HG02798 (cell line): ENCODE measurements around the gene ZNF423.

Source experiments
- ATAC-seq: cut with Tn5 transposase; IDR thresholded peaks from one replicate; pipeline ENCODE4 v1.9.1; 2021; ENCODE audit warnings: mild to moderate bottlenecking; ENCODE audit not compliant: unreplicated experiment, poor library complexity

ZNF423 gene

DNA sequence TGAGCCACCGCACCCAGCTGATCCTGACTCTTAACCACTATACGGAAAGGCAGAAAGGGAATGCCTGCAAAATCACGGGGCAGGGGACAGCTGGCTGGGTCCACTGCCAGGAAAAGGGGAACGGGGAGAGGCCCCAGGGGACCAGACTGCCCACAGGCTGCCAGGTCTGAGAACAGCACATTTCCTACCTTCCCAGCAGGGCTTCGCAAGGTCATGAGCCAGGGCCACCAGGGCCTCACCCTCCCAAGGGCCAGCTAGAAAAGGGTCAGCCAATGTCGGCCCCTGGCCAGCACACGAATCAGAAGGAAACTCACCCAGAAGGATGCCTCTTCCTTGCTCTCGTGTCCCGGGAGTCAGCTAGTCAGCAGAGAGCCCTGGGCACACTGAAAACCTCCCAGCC is 118.4 kb downstream of the ZNF423 start:
- ATAC-seq, result no peak

DNA sequence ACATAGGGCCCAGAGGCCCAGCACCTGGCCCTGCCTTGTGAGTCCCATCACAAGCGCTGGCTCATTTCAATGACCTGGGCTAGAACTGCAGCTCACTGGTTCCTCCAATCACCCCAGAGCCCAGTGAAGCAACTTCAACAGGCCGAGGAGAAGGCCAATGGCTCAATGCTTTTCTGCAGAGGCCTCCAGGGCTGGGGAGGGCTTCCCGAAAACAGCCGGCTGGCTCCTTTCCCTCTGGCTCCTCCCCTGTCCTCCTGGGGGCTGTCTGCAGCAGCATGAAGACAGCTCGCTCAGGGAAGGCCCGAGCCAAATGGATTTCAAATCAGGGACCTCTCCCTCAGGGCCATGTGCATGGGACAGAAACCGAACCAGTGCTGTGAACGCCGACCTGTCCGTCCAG is 121.6 kb downstream of the ZNF423 start:
- ATAC-seq, result no peak

DNA sequence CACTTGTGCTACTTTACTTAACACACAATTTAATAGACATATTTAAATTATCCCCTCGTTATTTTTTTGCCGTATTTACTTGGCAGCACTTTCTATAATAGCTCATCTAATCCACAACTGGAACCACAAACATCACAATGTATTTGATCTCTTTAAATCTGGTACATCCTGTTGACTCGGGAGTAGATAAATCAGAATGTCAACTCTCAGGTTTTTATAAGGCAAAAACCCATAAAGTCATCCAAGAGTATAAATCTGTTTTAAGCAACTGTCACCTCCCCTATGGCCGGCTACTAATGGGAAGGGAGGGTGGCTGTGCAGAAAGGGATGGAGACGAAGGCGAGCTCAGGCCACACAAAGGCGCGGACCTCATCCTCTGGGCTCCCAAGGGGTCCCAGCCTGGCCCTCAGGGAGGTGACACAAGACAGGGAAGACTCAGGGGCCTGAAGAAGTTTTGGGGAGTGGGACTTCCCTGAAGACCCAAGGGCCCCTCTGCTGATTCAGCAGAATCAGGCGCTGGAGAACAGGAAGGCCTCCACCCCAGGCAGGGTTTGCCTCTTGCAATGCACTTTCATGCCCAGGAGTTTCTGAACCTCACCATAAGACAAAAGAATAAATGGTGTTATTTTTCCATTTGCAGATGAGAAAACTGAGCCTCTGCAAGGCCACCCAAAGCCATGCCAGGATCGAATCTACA is 122.5 kb downstream of the ZNF423 start:
- ATAC-seq, result no peak

DNA sequence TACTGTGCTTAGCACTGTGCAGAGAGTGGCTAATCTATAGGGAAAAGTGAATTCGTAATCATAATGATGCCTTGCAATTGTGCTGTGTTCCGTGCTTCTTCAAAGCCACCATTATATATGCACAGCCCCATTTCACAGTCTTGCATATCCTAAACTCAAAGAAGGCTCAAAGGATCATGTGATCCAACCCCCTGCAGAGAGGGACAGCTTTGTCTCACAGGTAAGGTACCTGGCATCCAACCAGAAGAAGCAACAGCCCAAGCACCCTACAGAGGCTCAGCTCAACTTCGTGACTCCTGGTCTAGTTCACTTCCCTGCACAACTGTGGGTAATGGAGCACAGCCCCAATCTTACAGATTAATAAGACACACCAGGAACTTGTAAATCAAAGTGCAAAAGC is 124.0 kb downstream of the ZNF423 start:
- no peak for ATAC-seq

DNA sequence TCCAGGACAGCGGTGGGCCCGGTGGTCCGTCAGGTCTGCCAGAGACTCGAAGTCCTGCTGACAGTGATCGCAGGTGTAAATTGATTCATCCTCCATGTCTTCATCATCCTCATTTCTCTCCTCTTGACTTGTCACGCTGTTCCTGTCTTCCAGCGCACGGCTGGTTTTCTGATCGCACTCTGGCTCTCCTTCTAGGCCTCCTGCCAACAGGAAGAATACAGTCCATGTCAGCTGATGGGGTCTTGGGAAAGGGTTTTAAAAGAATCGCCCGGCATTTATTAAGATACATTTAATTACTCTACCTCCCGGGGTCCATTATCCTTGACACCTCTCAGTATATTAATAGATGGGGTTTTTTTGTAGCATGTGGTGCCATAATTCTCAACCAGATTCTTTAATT is 125.1 kb downstream of the ZNF423 start:
- ATAC-seq, result no peak

DNA sequence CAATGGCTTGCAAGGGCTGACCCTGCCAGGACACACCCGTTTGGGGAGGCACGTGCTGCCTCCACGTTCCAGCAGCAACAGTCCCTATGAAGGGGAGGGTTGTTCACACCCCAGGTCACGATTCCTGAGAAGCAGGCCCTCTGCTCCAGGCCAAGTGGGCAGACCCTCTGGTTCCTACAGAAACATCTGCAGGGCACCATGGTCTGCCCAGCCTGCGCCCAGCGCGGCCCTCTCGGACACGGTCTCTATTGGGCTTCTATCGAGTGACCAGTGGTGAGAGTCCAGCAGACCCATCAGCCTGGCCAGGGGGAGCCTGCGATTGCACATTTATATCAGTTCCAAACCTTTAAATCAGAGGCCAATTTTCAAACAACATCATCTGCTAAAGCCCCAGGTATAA is 128.3 kb downstream of the ZNF423 start:
- ATAC-seq, result no peak

DNA sequence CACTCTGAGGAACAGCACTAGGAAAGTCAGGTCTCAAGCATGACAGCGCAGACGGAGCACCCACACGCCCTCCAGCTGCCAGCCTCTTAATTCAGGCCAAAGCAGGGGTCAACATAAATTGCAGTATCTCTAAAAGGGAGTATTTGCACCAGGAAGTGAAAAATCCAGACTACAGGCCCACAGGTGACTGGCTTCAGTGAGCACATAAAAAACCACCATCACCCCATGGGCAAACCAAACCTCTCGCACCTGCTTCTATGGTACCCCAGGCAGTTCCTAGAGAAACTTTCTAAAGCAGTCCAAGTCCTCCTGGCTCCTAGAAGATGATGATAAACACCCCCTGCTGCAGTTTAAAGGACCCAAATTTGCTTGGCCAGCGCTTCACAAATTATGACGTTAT is 129.8 kb downstream of the ZNF423 start:
- ATAC-seq, result no peak

DNA sequence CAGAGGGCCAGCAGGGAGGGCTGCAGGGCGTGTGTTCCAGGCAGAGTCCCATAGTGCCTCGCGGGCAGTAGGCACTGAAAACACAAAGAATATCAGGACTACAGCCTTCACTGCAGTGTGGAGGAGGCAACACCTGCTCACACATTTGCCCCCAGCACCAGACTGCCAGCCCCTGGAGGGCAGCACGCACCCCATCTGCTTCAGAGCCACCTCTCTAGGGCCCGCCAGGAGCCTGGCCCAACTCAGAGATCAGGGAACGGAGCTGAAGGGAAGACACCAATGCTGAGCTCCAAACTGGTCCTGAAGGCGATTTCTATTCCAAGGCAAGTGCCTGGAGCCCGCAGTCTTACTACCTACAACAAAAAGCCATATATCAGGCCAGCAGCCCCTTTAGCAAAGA is 130.3 kb downstream of the ZNF423 start:
- no peak for ATAC-seq

DNA sequence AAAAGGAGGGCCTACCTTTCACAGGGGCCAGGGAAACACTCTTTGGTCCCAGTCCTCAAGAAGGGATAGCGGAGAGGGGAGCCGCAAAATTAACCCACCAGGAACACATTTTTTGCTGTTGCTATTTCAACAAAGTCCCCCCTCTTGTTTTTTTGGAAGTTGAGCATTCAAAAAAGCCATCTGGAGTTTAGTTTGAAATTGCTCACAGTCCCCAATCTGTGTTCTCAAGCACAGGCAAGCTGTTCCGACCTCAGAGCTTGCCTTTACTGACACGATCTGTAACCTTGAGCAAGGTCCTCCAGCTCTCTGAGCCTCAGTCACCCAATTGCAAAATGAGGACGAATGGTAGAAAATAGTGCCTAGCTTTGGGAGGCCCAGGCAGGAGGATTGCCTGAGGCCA is 131.1 kb downstream of the ZNF423 start:
- ATAC-seq, result no peak

DNA sequence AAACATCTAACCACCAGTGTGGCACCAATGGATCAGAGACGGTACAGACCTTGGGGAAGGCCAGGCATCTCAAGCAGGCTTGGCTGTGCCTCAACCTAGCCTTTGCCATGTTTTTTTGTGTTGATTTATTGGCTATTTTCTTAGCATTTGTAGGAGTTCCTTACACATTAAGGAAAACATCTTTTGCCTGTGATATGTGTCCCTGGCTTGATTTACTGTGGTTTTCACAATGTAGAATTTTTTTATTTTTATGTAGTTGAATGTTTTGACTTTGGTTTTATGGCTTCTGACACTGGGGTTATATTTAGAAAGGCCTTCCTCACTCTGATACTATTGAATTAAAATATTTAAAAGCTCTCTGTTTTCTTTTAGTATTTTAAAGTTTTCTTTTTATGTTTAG is 132.6 kb downstream of the ZNF423 start:
- ATAC-seq, result no peak

DNA sequence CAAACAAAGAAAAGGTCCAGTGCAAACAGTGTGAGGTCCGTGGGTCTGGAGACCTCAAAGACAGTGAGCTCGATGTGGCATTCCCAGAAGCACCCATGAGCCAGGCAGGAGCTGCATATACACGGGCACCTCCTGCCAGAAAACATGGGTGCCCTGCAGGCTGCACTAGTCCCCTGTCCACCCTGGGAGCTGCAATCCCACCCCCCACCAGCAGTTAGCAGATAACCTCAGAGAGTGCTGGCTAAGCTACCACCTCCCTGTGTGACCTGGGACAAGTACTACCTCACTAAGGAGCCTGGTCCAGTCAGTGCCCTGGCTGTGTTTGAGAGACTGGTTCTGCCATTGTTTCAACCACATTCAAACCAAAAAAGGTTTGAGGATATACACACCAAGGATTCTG is 135.7 kb downstream of the ZNF423 start:
- no peak for ATAC-seq

DNA sequence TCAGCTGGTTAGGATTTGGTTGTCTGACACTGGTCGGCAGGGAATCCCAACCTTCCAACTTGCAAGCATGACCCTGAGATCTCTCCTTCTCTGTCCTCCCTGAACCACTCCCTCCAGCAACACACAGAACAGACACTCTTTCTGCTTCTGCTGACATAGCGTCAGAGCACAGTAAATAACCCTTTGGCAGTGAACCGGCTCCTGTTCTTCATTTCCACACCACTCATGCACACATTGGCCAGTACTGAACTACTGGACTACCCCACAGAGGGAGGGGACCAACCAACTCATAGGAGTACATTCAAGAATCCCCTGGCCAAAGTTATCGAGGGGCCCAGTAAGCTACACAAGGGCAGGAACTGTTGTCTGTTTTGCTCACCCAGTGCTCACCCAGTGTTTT is 138.2 kb downstream of the ZNF423 start:
- ATAC-seq, result no peak

DNA sequence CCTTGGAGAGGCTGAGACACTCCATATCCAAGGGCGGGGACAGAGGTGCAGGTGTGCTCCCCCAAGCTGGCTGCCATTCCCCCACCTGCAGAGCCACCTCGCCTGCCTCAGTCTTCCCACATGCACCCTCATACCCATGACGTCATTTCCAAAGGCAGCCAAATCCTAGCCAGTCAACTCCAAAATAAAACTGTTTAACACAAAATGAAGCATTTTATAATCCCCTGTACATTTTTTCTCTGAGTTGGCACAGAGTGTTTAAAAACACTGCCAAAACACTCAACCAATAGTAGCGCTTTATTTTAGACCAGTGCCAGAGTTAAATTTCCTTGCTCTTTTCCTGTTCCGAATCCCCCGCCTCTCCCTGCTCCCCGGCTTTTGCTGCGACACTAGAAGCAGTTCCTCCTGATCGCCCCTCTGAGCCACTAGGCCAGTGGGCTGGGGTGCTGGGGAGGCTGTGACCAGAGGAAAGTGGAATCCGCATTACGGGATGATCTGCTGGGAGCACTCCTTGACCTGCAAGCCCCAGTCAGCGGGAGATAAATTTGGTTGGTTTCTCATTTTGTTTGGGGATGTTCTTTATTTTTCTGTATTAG is 139.5 kb downstream of the ZNF423 start:
- no peak for ATAC-seq

DNA sequence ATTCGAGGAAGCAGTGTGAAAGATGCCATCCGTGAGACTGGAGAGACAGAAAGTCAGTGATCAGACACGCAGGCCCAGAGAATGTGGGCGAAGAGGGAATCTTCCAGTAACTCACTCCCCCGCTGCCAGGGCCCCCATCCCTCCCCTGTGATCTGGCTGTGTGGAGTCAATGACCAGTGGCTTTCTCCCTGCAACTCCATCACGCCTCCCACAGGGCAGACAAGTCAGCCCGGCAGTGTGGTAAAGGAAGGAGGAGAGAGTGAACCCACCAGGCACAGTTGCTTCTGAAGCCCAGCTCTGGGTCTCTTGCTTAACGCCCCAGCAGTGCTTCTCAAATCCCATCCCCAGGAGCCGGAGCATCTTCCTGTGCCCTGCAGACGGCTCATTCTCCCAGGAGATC is 142.1 kb downstream of the ZNF423 start:
- ATAC-seq, result no peak

DNA sequence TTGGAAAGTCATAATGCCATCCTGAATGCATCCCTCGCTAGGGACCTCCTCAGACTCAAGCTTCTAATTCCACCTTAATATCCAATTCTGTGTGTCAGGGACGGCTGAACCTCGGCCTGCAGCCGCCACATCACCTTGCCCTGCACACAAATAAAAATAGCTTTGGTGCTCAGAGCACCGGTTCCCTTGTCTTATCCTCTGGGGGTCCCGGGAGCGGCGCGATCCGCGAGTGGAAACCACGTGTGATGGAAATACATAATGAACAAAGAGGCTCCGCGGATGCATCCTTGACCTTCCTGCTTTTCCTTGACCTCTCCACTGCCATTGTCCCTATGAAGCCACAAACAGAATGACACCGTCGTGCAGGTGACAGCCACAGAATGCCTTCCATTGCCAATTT is 143.4 kb downstream of the ZNF423 start:
- ATAC-seq, result no peak

DNA sequence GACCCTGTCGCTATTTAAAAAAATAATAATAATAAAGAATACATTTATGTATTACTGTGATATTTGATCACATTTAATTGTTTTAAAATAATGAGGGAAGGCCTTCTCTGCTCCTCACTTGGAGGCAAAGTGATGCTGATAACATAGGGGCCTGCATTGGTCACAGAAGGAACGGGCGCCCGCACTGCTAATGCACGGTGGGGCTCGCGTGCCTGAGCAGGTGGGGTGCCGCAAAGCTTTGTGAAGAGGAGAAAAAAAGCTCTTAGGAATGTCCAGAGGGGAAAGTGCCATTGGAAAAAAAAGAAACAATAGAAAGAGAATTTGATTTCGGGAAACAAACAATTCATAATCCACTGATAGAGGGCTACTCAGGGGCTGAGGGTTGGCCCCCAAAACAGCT is 143.8 kb downstream of the ZNF423 start:
- no peak for ATAC-seq

DNA sequence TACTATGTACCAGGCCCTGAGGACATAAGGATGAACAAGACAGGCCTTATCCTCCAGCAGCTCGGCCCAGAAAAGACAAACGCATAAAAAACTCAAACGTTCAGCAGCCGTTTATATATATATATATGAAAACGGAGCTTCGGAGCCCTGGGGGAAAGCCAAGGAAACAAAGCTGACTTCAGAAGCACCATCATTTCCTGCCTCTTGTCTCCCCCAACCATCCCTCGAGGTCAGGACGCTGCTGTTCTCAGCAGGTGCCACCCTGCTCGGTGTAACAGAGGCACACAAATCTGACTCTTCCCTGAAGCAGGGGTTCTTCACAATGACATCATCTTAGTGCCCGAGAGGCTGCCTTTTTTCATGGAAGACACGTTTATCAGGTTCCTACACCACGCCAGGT is 146.9 kb downstream of the ZNF423 start:
- ATAC-seq, result no peak

DNA sequence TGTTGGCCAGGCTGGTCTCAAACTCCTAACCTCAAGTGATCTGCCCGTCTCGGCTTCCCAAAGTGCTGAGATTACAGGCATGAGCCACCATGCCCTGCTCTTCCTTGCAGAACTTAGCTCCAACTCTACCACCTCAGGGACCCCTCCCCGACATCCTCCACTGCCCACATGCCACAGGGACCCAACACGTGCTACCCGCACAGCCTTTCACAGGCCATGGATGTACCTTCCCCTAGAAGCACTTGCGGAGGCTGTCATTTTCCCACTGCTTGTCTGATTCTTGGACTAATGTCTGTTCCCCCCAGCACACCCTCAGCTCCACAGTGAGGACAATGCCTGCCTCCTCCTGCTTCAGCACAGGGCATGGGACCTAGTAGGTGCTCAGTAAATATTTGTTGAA is 147.4 kb downstream of the ZNF423 start:
- ATAC-seq, result no peak

DNA sequence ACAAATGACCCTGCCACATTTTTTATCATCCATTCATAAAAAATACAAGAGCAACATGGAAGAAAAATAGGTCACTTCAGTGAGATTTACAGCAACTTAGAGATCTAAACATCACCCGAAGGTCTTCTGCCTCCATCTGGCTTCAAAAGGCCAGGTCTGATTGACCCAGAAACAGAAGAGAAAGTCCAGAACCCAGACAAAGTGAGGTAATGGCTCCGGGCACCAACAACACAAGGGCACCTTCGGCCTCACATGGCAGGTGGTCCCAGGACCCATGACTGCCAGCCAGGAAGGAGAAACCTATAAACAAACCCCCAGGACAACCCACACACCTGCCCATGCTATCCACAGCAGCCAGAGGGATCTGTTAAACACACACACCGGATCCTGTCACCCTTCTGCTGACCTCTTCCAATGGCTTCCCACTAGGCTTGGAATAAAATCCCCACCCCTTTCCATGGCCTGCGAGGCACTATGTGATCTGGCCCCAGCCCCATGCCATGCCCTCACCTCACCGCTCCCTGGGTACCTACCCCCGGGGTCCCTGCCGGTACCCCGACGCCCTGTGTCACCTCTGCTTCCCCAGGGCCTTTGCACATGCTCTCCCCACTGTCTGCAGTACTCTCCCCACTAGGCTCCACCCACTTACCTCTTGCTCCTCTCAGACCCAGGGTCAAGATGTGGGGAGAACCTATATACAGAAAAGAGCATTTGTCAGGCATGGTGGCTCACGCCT is 149.1 kb downstream of the ZNF423 start:
- no peak for ATAC-seq

DNA sequence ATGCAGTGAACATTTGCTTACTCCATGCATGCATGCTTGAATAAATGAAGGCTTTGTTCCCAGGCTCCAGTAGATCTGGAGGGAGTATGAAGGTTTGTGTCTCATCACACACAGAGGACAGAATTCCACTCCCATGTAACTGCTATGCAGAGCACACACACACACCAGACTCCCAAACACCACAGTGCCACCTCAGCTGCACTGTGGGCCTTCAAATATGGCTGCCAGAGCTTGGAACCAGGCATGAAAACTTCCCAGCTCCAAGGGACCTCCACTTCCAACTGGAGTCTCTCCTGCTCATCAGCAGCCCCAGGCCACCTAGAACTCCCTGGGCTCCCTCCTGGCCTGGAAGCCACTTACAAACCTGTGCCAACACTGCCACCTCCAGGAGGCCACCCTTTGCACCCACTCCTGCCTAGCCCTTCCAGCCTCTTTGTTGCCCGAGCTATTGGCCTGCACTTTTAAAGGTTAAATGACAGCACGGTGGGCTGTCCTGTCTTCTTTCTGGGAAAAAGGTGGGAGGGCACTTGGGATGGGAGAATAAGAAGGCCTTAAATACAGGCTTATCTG is 151.2 kb downstream of the ZNF423 start:
- no peak for ATAC-seq

DNA sequence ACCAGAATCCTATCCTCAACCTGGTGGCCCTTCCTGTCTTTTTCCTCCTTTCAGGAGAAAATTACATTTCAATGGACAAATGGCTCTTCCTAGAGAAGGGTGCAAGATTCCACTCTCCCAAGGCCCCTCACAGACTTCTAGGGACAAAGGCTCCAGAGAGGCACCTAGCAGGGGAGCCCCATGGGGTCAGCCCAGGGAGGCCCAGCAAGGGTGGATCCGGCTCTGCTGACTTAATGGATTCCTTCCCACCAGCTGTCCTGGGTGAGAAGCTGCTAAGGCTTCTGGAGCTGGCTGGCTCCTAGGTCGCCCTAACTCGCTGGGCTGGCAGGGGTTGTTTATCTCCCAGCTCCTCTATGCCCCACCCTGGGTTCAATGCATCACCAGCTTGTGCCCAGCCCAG is 152.4 kb downstream of the ZNF423 start:
- no peak for ATAC-seq
